K562 (cell line): ENCODE data around the gene SRBD1. TPM values are rescaled to one million over a fixed set of nuclear protein-coding genes. Genes with fewer than 3 reads are reported as not detected.
A peak's percentile ranks its signal among the peaks of the same experiment; 100 is the strongest.

Experiments
- ATAC-seq: fragments of 200-7000 bp; cut with Tn5 transposase; 3 replicates; pipeline ENCODE4 v1.9.1; 2020; ENCODE audit warnings: moderate library complexity
- BruUV-seq: library from RNA; stranded (reverse); fragments of 400-500 nt; replicated peaks from 2 replicates; lab custom pipeline; 2021; lab: Mats Ljungman, UMichigan
- CTCF ChIA-PET: fragments of 300-600 bp; formaldehyde crosslinking; extraction: SDS; loops from one replicate; lab custom pipeline; 2021; ENCODE audit warnings: low intra/inter-chr PET ratio; lab: Yijun Ruan, JAX
- POLR2A ChIA-PET: fragments of 300-600, 350-650 bp; sonication (Branson Sonifier 250); formaldehyde crosslinking; extraction: SDS; loops from one replicate; lab custom pipeline; 2021; ENCODE audit warnings: antibody characterized with exemption, inconsistent platforms; lab: Yijun Ruan, JAX
- DNase-seq, 4 experiments: peaks; one replicate each; pipeline versions ENCODE4 v3.0.0 to v3.0.0-alpha.2; 2011 to 2018; ENCODE audit warnings: low spot score in 3 of 4, mixed read lengths in 3 of 4; ENCODE audit errors: extremely low read depth in 1 of 4
- FAIRE-seq: peaks from 2 replicates; lab custom pipeline; 2011; peaks lifted over from hg19 to GRCh38; lab: Jason Lieb, UNC
- H2AFZ ChIP-seq: 2 replicates; pipeline ENCODE4 v1.6.0; 2011; ENCODE audit warnings: low read depth, low read length, control low read depth, inconsistent platforms
- H3K27ac ChIP-seq: fragments of 200-600 bp; 3 replicates; pipeline ENCODE4 v1.8.0; 2011; ENCODE audit warnings: low read depth, mild to moderate bottlenecking, control low read depth, inconsistent platforms, low read length, moderate library complexity, mixed read lengths; ENCODE audit errors: extremely low read depth
- H3K27me3 ChIP-seq, 2 experiments: fragments of 300-600 bp in 1 of 2; 2 replicates in 1 of 2; 3 replicates in 1 of 2; pipeline versions ENCODE4 v1.6.0 to v1.8.0; 2011; ENCODE audit warnings: inconsistent platforms in 2 of 2, low read length in 2 of 2, mild to moderate bottlenecking in 1 of 2, mixed read lengths in 1 of 2, moderate library complexity in 1 of 2; ENCODE audit not compliant: control insufficient read depth in 2 of 2, insufficient read depth in 2 of 2
- H3K36me3 ChIP-seq: fragments of 300-600 bp; 3 replicates; pipeline ENCODE4 v1.8.0; 2011; ENCODE audit warnings: mild to moderate bottlenecking, low read length, inconsistent platforms; ENCODE audit not compliant: control insufficient read depth, insufficient read depth
- H3K4me1 ChIP-seq, 2 experiments: fragments of 200-600 bp in 1 of 2; replicated peaks in 1 of 2; 2 replicates in 1 of 2; 3 replicates in 1 of 2; pipeline versions ENCODE4 v1.5.1 to v1.8.0; 2011; ENCODE audit warnings: inconsistent platforms in 2 of 2, low read length in 2 of 2, mild to moderate bottlenecking in 1 of 2, mixed read lengths in 1 of 2, moderate library complexity in 1 of 2; ENCODE audit not compliant: control insufficient read depth in 2 of 2, insufficient read depth in 2 of 2
- H3K4me2 ChIP-seq: 2 replicates; pipeline ENCODE4 v1.6.1; 2011; ENCODE audit warnings: low read length, control low read depth, inconsistent platforms, mixed read lengths; ENCODE audit not compliant: insufficient read depth
- H3K4me3 ChIP-seq: fragments of 200-600 bp; sonication (generic), shearing (Covaris generic); 2 replicates; pipeline ENCODE4 v1.5.1; 2016; ENCODE audit warnings: control low read depth, inconsistent platforms
- H3K79me2 ChIP-seq: fragments of 200-600 bp; 3 replicates; pipeline ENCODE4 v1.8.0; 2011; ENCODE audit warnings: low read length, inconsistent platforms; ENCODE audit not compliant: control insufficient read depth, insufficient read depth
- H3K9ac ChIP-seq, 2 experiments: 2 replicates each; pipeline versions ENCODE4 v1.6.0 to v1.6.1; 2011; ENCODE audit warnings: low read depth in 2 of 2, low read length in 2 of 2, control low read depth in 1 of 2, inconsistent platforms in 1 of 2, mild to moderate bottlenecking in 1 of 2, mixed read lengths in 1 of 2; ENCODE audit not compliant: insufficient read depth in 1 of 2
- H3K9me1 ChIP-seq: one replicate; pipeline ENCODE4 v1.6.0; 2011; ENCODE audit warnings: inconsistent platforms, mild to moderate bottlenecking, low read length, moderate library complexity; ENCODE audit not compliant: control insufficient read depth, insufficient read depth
- H3K9me3 ChIP-seq: replicated peaks from 2 replicates; pipeline ENCODE4 v1.5.1; 2011; ENCODE audit warnings: low read depth, low read length, inconsistent platforms; ENCODE audit not compliant: control insufficient read depth, insufficient read depth
- H4K20me1 ChIP-seq: replicated peaks from 2 replicates; pipeline ENCODE4 v1.6.1; 2011; ENCODE audit warnings: low read length, inconsistent platforms, mixed read lengths; ENCODE audit not compliant: control insufficient read depth, insufficient read depth
- CEBPG ChIP-seq, 3 experiments: fragments of 200-800 bp in 1 of 3; sonication (Bioruptor generic) in 1 of 3; sonication (generic) in 1 of 3; formaldehyde crosslinking in 1 of 3; IDR thresholded peaks in 2 of 3; conservative IDR thresholded peaks in 1 of 3; 2 replicates each; pipeline versions ENCODE4 v1.6.1 to v1.8.0; 2016 to 2022; ENCODE audit warnings: missing compliant biosample characterization in 2 of 3, missing genetic modification characterization in 2 of 3, mild to moderate bottlenecking in 1 of 3, missing genetic modification reagents in 1 of 3
- ETV6 ChIP-seq, 3 experiments: fragments of 150-350 bp in 1 of 3; sonication (generic) in 1 of 3; formaldehyde crosslinking in 1 of 3; IDR thresholded peaks; 2 replicates each; pipeline versions ENCODE4 v1.6.1 to v1.8.0; 2014 to 2022; ENCODE audit warnings: borderline replicate concordance in 2 of 3, low read depth in 2 of 3, antibody characterized with exemption in 1 of 3, low read length in 1 of 3, mild to moderate bottlenecking in 1 of 3, missing genetic modification reagents in 1 of 3
- KAT2B ChIP-seq: IDR thresholded peaks from one replicate; pipeline ENCODE4 v1.6.1; 2012; ENCODE audit warnings: low read depth, mild to moderate bottlenecking, control low read depth, inconsistent platforms, low read length, moderate library complexity
- MXI1 ChIP-seq: IDR thresholded peaks from 2 replicates; pipeline ENCODE4 v1.6.1; 2011; ENCODE audit warnings: low read depth, mild to moderate bottlenecking, improper control_type of control experiment, low read length
- NR3C1 ChIP-seq: sonication (generic); formaldehyde crosslinking; IDR thresholded peaks from 2 replicates; pipeline ENCODE4 v1.8.1; 2022; ENCODE audit warnings: missing genetic modification reagents
- PURB ChIP-seq: sonication (generic); formaldehyde crosslinking; IDR thresholded peaks from 2 replicates; pipeline ENCODE4 v1.9.0; 2021; ENCODE audit warnings: low read depth, mild to moderate bottlenecking, missing genetic modification reagents
- ZNF316 ChIP-seq: fragments of 450-650 bp; IDR thresholded peaks from 2 replicates; pipeline ENCODE4 v1.6.1; 2016
- ZNF592 ChIP-seq: fragments of 450-650 bp; IDR thresholded peaks from 2 replicates; pipeline ENCODE4 v1.6.1; 2017; ENCODE audit warnings: antibody characterized with exemption, mild to moderate bottlenecking
- WGBS: fragments of 100-300 bp; shearing (Covaris generic); methylation state at CpG from one replicate; pipeline ENCODE4 v1.1.6; 2016; ENCODE audit warnings: low coverage, mixed read lengths; ENCODE audit not compliant: insufficient coverage; ENCODE audit errors: missing lambda C conversion rate; 5-methylcytosine and 5-hydroxymethylcytosine counted together
- in situ Hi-C: fragments of 300-500 bp; cut with MboI; formaldehyde crosslinking; loops from 4 replicates; pipeline ENCODE4 v1.15.0; 2018; ENCODE audit warnings: inconsistent platforms, mixed read lengths
- intact Hi-C: fragments of 100-400 bp; cut with micrococcal nuclease; formaldehyde crosslinking; loops from 2 replicates; pipeline ENCODE4 v1.14.2; 2022
- polyA plus RNA-seq, 8 experiments: library from polyadenylated mRNA; depleted of rRNA in 4 of 8; stranded (reverse) in 5 of 8; unstranded in 3 of 8; fragments of >200 nt; fragmentation: Nextera tagmentation in 2 of 8; fragmentation: Illumina TruSeq in 1 of 8; extraction: Ambion mirVana in 2 of 8; extraction: Trizol in 1 of 8; gene quantifications; 2 replicates each; pipeline versions ENCODE4 v1.2.1 to v1.2.3, GENCODE V29; 2011 to 2014; ENCODE audit warnings: inconsistent platforms in 1 of 8, missing spikeins in 1 of 8
- total RNA-seq, 7 experiments: library from RNA; depleted of rRNA in 6 of 7; stranded (reverse); fragments of >200 nt in 6 of 7; fragmentation: Illumina TruSeq in 2 of 7; extraction: Trizol in 2 of 7; gene quantifications; 2 replicates each; pipeline versions ENCODE4 v1.2.1 to v1.2.3, GENCODE V29; 2011 to 2021; ENCODE audit warnings: low replicate concordance in 1 of 7

SRBD1 gene
- total and polyA plus RNA-seq, 9 of the 15 experiments (the other 6 are each of a cell fraction or from before 2014, with no cell fraction given): 6.9 to 23.2 (median 14.7) TPM

DNA sequence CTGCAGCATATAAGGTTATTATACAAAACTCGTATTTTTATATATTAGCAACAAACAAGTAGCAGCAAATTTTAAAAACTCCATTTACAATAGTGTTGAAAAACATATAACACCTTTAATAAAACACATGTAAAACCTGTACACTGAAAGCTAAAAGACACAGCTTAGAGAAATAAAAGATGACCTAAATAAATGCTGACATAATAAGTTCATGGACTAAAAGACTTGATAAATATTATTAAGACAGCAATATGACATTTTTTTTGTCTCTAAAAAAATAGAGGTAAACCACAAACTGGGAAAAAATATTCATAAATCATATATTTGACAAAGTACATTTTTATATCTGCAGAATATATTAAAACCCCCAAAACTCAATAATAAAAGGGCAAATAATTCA, 201.4 kb downstream of the SRBD1 start:
- BruUV-seq: no TSS peak
- CTCF ChIA-PET: no interaction called here
- TF ChIP-seq MXI1 (no peak), ZNF316 (peak; percentile 50)
- Histone ChIP-seq H3K4me2 (no peak overlapping the region), H3K4me3 (no peak overlapping the region), H3K27me3 (no peaks in the 10 kb centered on the region), H3K9ac (no peak overlapping the region), H3K9me1 (no peaks in the 10 kb centered on the region), H3K4me1 (no peaks in the 10 kb centered on the region), H3K9me3 (no peaks in the 10 kb centered on the region; the same call in 1 of the 2 replicates), H2AFZ (no peak overlapping the region), H4K20me1 (no peaks in the 10 kb centered on the region), H3K27ac (no peak overlapping the region), H3K36me3 (peaks cover 13% of the 10 kb centered on the region), H3K79me2 (no peaks in the 10 kb centered on the region)
- FAIRE-seq (no peak), DNase-seq (no peak), ATAC-seq (no peak)
- intact Hi-C loops (no loop called here), in situ Hi-C loops (no loop called here)
- POLR2A ChIA-PET: no interaction called here
- 100% methylated on average over 1 of the region's 1 CpG for WGBS

DNA sequence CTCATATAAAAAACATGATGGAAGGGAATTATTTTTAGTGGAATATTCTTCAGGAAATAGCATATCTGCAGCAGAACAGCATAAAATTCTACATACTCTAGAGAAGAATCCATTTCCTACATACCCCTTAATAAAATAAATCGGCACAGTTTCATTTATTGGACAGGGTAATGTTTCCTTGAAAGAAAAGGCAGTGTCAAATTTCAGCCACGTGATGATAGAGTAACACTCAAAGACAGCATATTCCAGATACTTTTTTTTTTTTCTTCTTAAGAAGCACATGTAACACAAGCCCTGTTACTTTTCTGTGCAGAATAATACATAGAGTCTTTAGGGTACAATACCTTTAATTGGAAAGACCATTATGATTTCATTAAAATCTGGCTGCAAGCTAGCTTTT, 204.4 kb downstream of the SRBD1 start:
- no peaks in the 10 kb centered on the region for H4K20me1 ChIP-seq
- BruUV-seq: no TSS peak
- ATAC-seq: no peak
- 34% methylated on average over 2 of the region's 2 CpGs for WGBS
- no peaks in the 10 kb centered on the region for H3K4me1 ChIP-seq
- in situ Hi-C loops: no loop called here
- no peak for FAIRE-seq
- no peaks in the 10 kb centered on the region for H3K27me3 ChIP-seq
- no peak overlapping the region for H3K4me3 ChIP-seq
- no peak overlapping the region for H3K9ac ChIP-seq
- H3K9me3 ChIP-seq: no peaks in the 10 kb centered on the region
- no peaks in the 10 kb centered on the region for H3K79me2 ChIP-seq
- peaks cover 6% of the 10 kb centered on the region; the same call in 1 of the 3 replicates for H3K36me3 ChIP-seq
- CTCF ChIA-PET: no interaction called here
- intact Hi-C loops: no loop called here
- DNase-seq: no peak
- H3K4me2 ChIP-seq: no peak overlapping the region
- no peaks in the 10 kb centered on the region for H3K9me1 ChIP-seq
- no peak overlapping the region for H2AFZ ChIP-seq
- POLR2A ChIA-PET: interaction anchor here (0.7 kb wide), 1 partner anchor 75 kb away, joined by 3 read pairs; no protein-coding TSS in a partner anchor
- no peak overlapping the region for H3K27ac ChIP-seq
- no peak for TF ChIP-seq NR3C1 (CRISPR knock-in tag)
- TF ChIP-seq PURB (CRISPR knock-in tag): no peak
- no peak for TF ChIP-seq ZNF592
- TF ChIP-seq ZNF316: no peak
- TF ChIP-seq KAT2B: no peak
- TF ChIP-seq CEBPG (CRISPR knock-in tag; IDR thresholded peaks at IDR 0.05): no peak
- no peak for TF ChIP-seq CEBPG (tag; conservative IDR thresholded peaks at IDR 0.05 in 1 of 2, IDR thresholded peaks at IDR 0.05 in 1 of 2)
- no peak for TF ChIP-seq ETV6 (IDR thresholded peaks at IDR 0.05; ENCODE audit: borderline replicate concordance in 1 of 2, low read depth in 2 of 2, low read length in 1 of 2)
- no peak for TF ChIP-seq ETV6 (CRISPR knock-in tag; IDR thresholded peaks at IDR 0.05; ENCODE audit: borderline replicate concordance)
